Left colon (tissue), 2 donors: ENCODE results near the gene NR3C2. TPM values are rescaled to one million over a fixed set of nuclear protein-coding genes. Genes with fewer than 3 reads are reported as not detected.

Source experiments
- ATAC-seq: fragments of 200-7000 bp; cut with Tn5 transposase; one replicate; pipeline ENCODE4 v1.9.1; 2020; ENCODE audit warnings: mild to moderate bottlenecking, moderate library complexity
- DNase-seq, 2 donors: peaks; one replicate each; pipeline ENCODE4 v3.0.0-alpha.2; 2020
- intact Hi-C, 2 donors: fragments of 100-400 bp; cut with DNase I in 1 of 2; cut with micrococcal nuclease in 1 of 2; formaldehyde crosslinking; loops; one replicate each; pipeline versions ENCODE4 v1.11.2 to v1.14.0; 2022; cut with DNase I, micrococcal nuclease
- total RNA-seq, 2 donors: library from RNA; stranded (reverse); fragmentation: NEBNext Ultra II Directional; extraction: Animal tissue kit (Norgen Biotek cat#: 25700); gene quantifications; one replicate each; pipeline ENCODE4 v1.2.1, GENCODE V29; 2021
- donor health status: DM: no; HTN: no; CAD: no.
- donor health status: DM: yes; HTN: yes; CAD: no.

Gene NR3C2
- total RNA-seq, 2 donors from 2014 or later = 113 to 131 TPM

GRCh38 chr4:148438047-148438446 is 4.2 kb downstream of the NR3C2 start:
- no peak for ATAC-seq

DNA sequence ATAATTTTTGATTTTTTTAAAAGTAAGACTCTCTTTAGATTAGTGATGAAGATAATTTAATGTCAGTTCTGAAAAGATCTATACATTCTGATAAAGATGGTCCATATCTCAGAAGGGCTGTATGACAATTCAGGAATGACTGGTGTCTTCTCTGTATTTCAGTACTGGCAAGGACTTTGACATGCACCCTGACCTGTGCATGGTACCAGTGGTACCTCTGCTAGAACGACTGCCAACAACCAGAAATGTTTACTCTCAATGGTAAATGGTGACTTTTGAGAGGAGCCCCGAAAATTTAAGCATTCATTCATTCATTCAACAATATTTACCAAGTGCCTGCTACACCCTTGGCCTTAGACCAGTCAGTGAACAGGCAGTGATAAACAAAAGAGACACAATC is 4.8 kb downstream of the NR3C2 start:
- intact Hi-C loops = no loop called here
- ATAC-seq (no peak), DNase-seq (no peak)

More at GRCh38 chr4:148438047-148438446, 4.2 kb downstream of the NR3C2 start:
- no peak for DNase-seq
- intact Hi-C loops = no loop called here

DNA sequence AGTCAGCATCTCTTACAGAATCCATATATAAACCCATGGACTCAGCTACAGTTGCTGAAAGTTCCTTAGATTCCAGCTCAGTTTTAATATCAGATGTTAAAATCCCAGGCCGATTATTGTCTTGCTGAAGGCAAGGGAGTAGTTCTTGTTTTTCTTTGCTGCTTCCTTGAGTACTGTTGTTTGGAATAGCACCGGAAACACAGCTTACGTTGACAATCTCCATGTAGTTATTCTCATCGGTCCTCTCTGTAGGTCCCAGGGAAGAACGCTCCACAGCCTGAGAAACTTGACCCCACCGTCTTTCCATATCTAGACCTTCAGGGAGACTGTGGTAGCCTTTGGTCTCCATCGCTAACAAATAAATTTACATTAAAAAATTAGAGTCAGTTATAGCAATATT is 5.7 kb downstream of the NR3C2 start:
- intact Hi-C loops = no loop called here
- DNase-seq (no peak), ATAC-seq (peak; percentile 31)

GRCh38 chr4:148435654-148436406 is 6.4 kb downstream of the NR3C2 start:
- intact Hi-C loops = no loop called here
- DNase-seq (peak in 1 of 2 donors; percentile 17), ATAC-seq (no peak)

GRCh38 chr4:148434075-148434773 is 8.0 kb downstream of the NR3C2 start:
- ATAC-seq (peak; percentile 79), DNase-seq (no peak)
- intact Hi-C loops = no loop called here

DNA sequence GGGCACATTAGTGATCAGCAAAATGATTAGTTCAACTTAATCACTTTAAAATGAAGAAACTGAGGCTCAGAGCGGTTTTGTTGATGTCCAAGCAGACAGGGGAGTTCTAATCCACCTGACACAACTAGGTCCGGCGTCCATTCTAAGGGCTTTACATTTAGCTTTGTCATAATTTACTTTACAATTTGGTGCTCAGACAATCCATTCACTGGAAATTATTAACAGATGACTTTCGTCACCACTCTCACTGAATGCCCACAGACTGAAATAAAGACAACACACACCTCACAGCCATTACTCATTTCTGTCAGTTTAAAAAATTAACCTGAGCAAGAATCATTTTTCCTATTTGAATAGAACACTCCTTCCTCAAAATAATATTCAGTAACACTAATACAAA is 10.8 kb downstream of the NR3C2 start:
- no peak for DNase-seq
- peak; percentile 51 for ATAC-seq
- intact Hi-C loops = no loop called here

- ATAC-seq (peak; percentile 73), DNase-seq (no peak)
- intact Hi-C loops = no loop called here
Observed at GRCh38 chr4:148430854-148431253, 11.4 kb downstream of the NR3C2 start.

DNA sequence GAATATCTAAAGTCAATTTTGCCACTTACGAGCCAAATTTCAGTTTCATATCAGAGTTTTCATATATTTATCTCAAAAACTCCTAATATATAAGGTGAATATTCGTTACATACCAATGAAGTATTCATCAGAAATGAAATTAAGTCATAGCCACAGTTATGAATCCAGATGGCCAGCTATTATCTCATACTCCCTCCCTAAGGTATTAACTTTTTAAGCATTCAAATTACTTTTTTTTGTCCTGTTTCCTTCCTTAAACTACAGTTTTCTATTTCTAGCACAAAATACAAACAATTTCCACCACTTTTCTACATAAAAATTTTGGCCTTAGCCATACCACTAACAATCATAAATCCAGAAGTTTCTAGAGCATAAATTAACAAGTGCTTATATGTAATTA is 13.0 kb downstream of the NR3C2 start:
- DNase-seq = no peak
- no peak for ATAC-seq
- intact Hi-C loops = no loop called here

DNA sequence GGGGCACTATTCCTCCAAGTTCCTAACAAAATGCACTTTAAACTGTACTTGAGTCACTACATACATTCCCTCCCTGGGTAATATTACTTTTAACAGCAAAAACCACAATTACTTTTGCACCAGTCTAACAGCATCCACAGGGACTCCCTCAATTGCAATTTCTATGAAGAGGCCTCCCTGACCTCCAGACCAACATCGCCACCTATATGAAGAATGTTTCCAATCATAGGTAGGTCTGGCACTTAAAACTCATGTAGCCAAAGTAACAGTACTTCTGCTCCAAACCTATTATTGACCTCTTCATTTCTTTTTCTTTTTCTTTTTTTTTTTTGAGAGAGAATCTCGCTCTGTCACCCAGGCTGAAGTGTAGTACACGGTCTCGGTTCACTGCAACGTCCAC is 15.6 kb downstream of the NR3C2 start:
- DNase-seq (no peak), ATAC-seq (no peak)
- intact Hi-C loops = no loop called here

GRCh38 chr4:148425327-148426110 is 16.7 kb downstream of the NR3C2 start:
- DNase-seq = no peak
- peak; percentile 11 for ATAC-seq
- intact Hi-C loops = no loop called here

GRCh38 chr4:148420397-148420796 is 21.8 kb downstream of the NR3C2 start:
- no peak for DNase-seq
- peak; percentile 23 for ATAC-seq
- intact Hi-C loops = no loop called here

DNA sequence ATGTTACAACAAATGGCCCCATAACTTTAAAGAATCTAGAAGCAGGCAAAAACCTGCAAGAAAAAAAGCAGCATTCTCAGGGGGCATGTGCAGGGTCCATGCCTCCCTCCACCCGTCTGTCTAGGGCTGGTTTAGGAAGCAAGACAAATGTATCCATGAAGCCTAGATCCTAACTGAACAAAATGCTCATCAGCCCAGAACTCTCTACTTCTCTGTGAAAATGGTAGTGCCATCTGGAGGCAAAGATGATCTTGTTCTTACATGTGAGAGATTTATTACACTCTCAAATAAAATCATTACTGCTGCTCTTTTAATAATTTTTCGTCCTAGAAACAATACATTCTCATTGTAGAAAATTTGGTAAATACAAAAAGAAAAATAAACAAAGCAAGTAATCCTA is 26.7 kb downstream of the NR3C2 start:
- ATAC-seq (peak; percentile 28), DNase-seq (no peak)
- intact Hi-C loops = no loop called here

DNA sequence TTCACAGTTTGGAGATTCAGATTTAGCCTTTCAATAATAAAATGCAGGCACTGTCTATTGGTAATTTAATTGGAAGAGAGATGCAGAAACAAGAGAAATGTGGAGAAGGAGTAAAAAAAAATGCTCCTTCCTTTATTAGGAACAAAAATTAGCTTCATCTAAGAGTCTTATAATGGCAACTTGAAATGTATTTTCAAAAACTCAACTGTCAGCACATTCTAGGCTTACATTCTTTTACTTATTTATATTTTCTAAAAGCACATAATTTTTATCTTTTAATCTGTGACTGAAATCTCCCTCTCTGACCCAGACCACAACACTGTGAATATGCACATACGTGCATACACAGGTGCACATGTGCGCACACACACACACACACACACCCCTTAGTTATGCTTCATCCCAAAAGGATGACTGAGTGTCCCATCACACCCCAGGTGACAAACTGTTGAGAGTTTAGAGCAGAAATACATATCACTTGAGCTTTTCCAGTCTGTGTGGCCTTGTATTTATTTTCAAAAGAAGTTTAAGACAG is 29.7 kb downstream of the NR3C2 start:
- DNase-seq = no peak
- intact Hi-C loops = no loop called here
- no peak for ATAC-seq

GRCh38 chr4:148405161-148405893 is 36.9 kb downstream of the NR3C2 start:
- ATAC-seq = peak; percentile 76
- DNase-seq = no peak
- intact Hi-C loops = no loop called here

DNA sequence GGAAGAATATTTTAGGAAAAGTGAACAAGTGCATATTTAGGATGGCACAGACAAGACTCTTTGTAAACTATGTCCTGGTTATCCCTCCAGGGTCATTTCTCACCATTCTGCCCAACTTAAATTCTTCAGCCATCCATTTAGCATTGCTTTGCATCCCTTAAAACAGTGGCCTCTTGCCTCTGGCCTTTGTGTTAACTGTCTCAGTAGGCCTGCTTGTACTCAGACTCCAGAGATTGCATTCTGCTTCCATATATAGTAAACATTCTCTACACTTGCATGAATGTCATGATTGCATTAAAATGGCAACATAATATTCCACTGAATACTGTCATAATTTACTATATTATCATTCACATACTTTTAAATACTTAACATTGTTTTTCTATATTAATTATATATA is 43.2 kb downstream of the NR3C2 start:
- intact Hi-C loops = loop anchor here in 1 of 2 donors (10.0 kb wide), 1 partner anchor 586 kb away; no protein-coding TSS in a partner anchor
- ATAC-seq = no peak
- no peak for DNase-seq

GRCh38 chr4:148397771-148398170 is 44.4 kb downstream of the NR3C2 start:
- ATAC-seq (peak; percentile 55), DNase-seq (no peak)
- intact Hi-C loops = loop anchor here in 1 of 2 donors (10.0 kb wide), 1 partner anchor 587 kb away; no protein-coding TSS in a partner anchor

GRCh38 chr4:148396986-148397673 is 45.1 kb downstream of the NR3C2 start:
- DNase-seq (peak in 1 of 2 donors; percentile 13), ATAC-seq (peak; percentile 94)
- intact Hi-C loops = loop anchor here in 1 of 2 donors (10.0 kb wide), 1 partner anchor 588 kb away; no protein-coding TSS in a partner anchor

- intact Hi-C loops = loop anchor here in 1 of 2 donors (10.0 kb wide), 1 partner anchor 589 kb away; no protein-coding TSS in a partner anchor
- DNase-seq (no peak), ATAC-seq (no peak)
Observed at GRCh38 chr4:148395771-148396170, 46.4 kb downstream of the NR3C2 start.
